Caki2 (cell line): ENCODE results near the gene KLHDC7B. TPM values are rescaled to one million over a fixed set of nuclear protein-coding genes. Genes with fewer than 3 reads are reported as not detected.
A peak's percentile ranks its signal among the peaks of the same experiment; 100 is the strongest.

Experiments
- DNase-seq: peaks from one replicate; pipeline ENCODE4 v3.0.0-alpha.2; 2015; ENCODE audit warnings: low read depth
- in situ Hi-C: cut with HindIII; loops from 2 replicates; pipeline ENCODE4 v1.10.0; 2016; ENCODE audit warnings: low sequenced_read_pairs, low pct_unique_long_range_greater_than_20kb, mixed read lengths
- total RNA-seq: library from RNA; depleted of rRNA; stranded (reverse); fragments of >200 nt; shearing (Covaris generic); gene quantifications from 2 replicates; pipeline ENCODE4 v1.2.3, GENCODE V29; 2014; ENCODE audit warnings: low replicate concordance; rRNA removed

Gene KLHDC7B
- not detected in 2 replicates for total RNA-seq

DNA sequence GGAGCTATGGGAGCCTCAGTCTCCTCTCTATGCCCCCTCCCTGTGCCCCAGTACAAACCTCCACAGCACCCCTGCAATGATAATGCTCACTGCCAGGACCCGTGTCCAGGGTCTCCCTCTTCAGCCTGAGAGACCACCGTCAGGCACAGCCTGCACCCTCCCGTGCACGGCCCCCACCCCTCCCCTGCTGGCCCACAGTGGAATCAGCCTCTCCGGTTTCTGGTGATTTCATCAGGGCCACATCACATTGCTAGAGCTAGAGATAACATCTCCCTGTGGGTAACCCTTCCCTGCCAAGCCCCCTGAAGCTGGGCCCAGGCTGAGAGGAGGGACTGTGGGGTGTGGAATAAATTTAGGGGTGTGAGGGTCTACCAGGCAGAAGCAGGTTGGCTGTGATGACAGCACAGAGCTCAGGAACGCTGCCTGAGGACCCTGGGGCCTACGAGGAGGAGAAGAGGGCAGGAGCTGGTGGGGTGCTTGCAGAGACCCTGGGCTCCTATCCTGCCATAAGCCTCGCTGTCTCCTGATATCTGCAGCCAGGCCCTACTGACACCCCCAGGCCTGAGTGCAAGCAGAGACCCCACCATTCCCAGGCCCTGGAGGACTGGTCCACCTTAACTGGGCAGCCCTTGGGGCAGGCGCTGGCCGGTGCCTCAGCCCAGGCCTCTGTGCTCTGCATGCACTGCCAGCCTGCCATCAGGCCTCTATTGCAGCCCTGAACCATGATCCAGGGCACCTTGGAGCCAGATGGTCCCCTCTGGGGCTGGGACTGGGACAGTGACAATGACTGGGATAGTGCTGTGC, at the start of gene KLHDC7B:
Gene KLHDC7B, plus strand, starts transcription at position 378 of the 804 bp plus-strand sequence. Its CDS starts 345 bp downstream, at position 723.
- in situ Hi-C loops, result no loop called here
- DNase-seq, result no peak

DNA sequence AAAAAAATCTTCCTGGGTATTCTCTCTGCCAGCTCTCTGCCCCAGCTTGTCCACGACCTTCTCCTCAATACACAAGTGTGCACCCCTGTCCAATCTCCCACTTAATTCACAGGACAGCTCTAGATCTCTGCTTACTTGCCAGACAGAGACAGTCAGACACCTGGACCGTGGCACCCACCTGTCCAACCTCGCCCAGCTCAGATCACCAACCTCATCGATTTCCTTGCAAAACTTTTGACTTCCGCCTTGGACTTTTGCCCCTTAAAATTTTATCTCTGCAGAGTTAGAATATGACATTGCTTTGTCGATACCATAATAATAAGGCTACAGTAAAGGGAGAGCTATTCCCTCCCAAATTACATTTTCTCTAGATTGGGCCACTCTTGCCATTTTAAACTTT, 48.6 kb upstream of the KLHDC7B start:
- DNase-seq, result no peak
- in situ Hi-C loops, result no loop called here

- in situ Hi-C loops, result no loop called here
- peak; percentile 88 for DNase-seq
Observed at GRCh38 chr22:50498322-50498890, 47.3 kb upstream of the KLHDC7B start.

DNA sequence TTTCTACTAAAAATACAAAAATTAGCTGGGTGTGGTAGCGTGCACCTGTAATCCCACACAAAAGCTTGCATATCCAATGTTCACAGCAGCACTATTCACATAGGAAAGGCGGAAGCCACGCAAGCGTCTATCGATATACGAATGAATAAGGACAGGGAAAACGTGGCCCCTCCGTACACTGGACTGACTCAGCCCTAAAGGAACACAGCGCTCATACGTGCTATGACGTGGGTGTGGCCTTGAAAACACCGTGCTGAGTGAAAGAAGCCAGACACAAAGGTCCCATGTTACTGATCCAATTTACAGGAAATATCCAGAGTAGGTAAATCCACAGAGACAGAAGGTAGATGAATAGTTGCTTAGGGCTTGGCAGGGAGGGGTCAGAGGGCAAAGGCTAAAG, 45.2 kb upstream of the KLHDC7B start:
- in situ Hi-C loops, result no loop called here
- DNase-seq, result no peak

GRCh38 chr22:50502096-50502495, 43.6 kb upstream of the KLHDC7B start:
- in situ Hi-C loops, result no loop called here
- DNase-seq, result no peak

GRCh38 chr22:50502628-50503474, 42.8 kb upstream of the KLHDC7B start:
- DNase-seq, result no peak
- in situ Hi-C loops, result no loop called here

DNA sequence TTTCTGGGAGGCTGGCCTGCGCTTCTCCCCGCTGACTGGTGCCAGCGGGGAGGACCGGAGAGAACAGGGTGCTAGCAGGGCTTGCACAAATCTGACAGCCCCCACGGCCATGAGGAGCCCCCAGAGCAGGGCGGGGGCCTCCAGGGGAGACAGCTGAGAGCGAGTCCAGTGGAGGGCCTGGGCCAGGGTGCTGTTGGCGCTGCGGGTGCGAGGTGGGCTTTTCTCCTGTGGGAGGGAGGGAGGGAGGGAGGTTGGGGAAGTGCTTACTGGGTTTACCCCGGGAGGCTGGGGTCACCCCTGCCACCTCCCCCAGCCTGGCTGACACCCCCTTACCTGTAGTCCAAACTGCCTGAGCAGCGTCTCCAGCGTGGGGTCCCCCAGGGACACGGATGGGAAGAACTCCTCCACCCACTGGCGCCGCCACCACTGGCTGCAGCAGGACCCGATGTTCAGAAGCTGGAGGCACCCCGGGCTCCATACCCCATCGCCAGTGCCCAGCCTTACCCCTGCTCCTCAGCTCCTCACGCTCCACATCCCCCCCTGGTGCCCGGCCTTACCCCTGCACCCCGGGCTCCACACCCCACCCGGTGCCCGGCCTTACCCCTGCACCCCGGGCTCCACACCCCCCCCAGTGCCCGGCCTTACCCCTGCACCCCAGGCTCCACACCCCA, 42.1 kb upstream of the KLHDC7B start:
- no peak for DNase-seq
- in situ Hi-C loops, result no loop called here

- in situ Hi-C loops, result no loop called here
- no peak for DNase-seq
Observed at GRCh38 chr22:50504369-50505211, 41.1 kb upstream of the KLHDC7B start.

GRCh38 chr22:50505276-50505775, 40.4 kb upstream of the KLHDC7B start:
- in situ Hi-C loops, result no loop called here
- no peak for DNase-seq

DNA sequence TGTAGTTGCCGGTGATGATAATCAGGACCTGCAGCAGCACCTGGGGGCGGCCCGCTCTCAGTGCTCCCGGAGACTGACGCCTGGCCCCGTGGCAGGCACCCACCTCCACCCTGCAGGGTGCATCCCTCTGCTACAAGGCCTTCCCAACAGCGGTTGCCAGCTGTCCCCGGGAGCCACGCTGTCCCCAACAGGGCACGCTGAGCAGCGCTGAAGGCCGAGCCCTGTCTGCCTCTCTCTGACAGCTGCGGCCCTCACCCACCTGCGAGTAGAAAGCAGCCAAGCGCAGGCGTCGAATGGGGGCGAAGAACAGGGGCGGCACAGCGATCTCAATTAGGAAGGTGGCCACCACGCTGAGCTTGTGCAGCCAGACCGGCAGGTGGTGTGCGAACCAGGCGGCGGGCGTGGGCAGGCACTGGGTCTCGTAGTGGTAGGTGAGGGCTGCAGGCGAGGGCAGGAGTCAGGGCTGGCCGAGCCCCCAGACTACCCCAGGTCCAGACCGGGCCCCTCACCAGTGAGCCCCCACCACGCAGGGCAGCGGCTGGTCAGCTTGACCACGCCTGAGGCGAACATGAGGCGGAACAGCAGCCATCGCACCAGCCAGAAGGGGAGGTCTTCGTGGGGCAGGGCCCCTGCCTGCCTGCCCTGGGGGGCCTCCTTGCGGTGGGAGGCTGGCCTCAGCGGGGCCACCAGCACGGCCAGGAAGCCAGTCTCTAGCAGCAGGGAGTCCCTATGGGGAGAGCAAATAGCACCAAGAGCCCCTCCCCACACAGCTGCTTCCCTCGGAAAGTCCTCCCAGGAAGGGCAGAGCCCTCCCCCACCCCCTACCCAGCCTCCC, 39.7 kb upstream of the KLHDC7B start:
- in situ Hi-C loops, result no loop called here
- no peak for DNase-seq

- in situ Hi-C loops, result no loop called here
- no peak for DNase-seq
Observed at GRCh38 chr22:50506611-50507420, 38.9 kb upstream of the KLHDC7B start.

GRCh38 chr22:50507421-50507990, 38.2 kb upstream of the KLHDC7B start, which contains the start of gene LMF2:
Gene LMF2, minus strand, starts transcription at chr22:50507702. Its CDS starts 27 bp downstream, at chr22:50507675.
- DNase-seq, result peak; percentile 58
- in situ Hi-C loops, result no loop called here

GRCh38 chr22:50507991-50508884, 37.5 kb upstream of the KLHDC7B start, which contains the start of gene NCAPH2:
Gene NCAPH2, plus strand, starts transcription at chr22:50508224. Its CDS starts 114 bp downstream, at chr22:50508338.
- in situ Hi-C loops, result no loop called here
- DNase-seq, result peak; percentile 93

DNA sequence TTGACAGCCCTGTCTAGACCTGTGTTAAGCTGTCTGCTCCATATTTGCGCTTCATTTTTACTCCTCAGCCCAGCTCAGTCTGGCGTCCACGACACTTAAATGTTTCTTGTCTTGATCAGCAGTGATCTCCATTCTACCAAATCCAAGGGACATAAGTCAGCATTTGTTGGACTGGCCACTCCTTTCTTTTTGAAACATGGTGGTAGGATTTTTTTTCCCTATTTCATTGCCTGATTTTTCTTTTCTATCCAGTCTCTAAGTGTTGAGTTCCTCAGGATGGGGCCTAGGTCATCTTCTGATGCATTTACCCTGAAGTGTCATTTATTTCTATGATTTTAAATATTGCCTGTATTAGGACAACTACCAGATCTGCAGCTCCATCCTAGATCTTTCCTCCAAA, 36.8 kb upstream of the KLHDC7B start:
- in situ Hi-C loops, result no loop called here
- no peak for DNase-seq
